Kidney epithelial cell (primary cell): ENCODE data around the gene IL18R1. TPM values are rescaled to one million over a fixed set of nuclear protein-coding genes. Genes with fewer than 3 reads are reported as not detected.

Experiments
- DNase-seq: peaks from one replicate; pipeline ENCODE4 v3.0.0-alpha.2; 2010; ENCODE audit warnings: low read depth
- H3K27me3 ChIP-seq: 2 replicates; pipeline ENCODE4 v1.6.0; 2011; ENCODE audit warnings: low read length; ENCODE audit not compliant: control insufficient read depth, insufficient read depth
- H3K36me3 ChIP-seq: 2 replicates; pipeline ENCODE4 v1.5.1; 2011; ENCODE audit warnings: low read length; ENCODE audit not compliant: control insufficient read depth, insufficient read depth
- H3K4me3 ChIP-seq: 2 replicates; pipeline ENCODE4 v1.5.1; 2011; ENCODE audit warnings: low read depth, mild to moderate bottlenecking, control low read depth, low read length
- CTCF ChIP-seq: IDR thresholded peaks from 2 replicates; pipeline ENCODE4 v1.5.1; 2011; ENCODE audit warnings: mild to moderate bottlenecking, moderate library complexity, low read length, control low read depth, inconsistent platforms; ENCODE audit not compliant: insufficient read depth, poor library complexity, severe bottlenecking
- total RNA-seq: library from RNA; depleted of rRNA; stranded (reverse); fragments of >200 nt; gene quantifications from 2 replicates; pipeline ENCODE4 v1.2.3, GENCODE V29; 2015

IL18R1 gene
- total RNA-seq, 1 donor from 2014 or later, result 5.1 TPM

- Histone ChIP-seq H3K36me3 (no peaks in the 10 kb centered on the region), H3K4me3 (no peak overlapping the region), H3K27me3 (no peaks in the 10 kb centered on the region)
- DNase-seq, result no peak
- no peak for TF ChIP-seq CTCF
These were observed 13.0 kb downstream of the IL18R1 start for GRCh38 chr2:102368461-102369109.

GRCh38 chr2:102369866-102370265 lies 14.3 kb downstream of the IL18R1 start:
- Histone ChIP-seq H3K27me3 (no peaks in the 10 kb centered on the region), H3K4me3 (no peak overlapping the region), H3K36me3 (no peaks in the 10 kb centered on the region)
- no peak for TF ChIP-seq CTCF
- no peak for DNase-seq

- DNase-seq, result no peak
- Histone ChIP-seq H3K4me3 (no peak overlapping the region), H3K36me3 (no peaks in the 10 kb centered on the region), H3K27me3 (no peaks in the 10 kb centered on the region)
- no peak for TF ChIP-seq CTCF
These were observed 20.5 kb downstream of the IL18R1 start for GRCh38 chr2:102376052-102376591.

GRCh38 chr2:102383722-102384121 lies 28.1 kb downstream of the IL18R1 start:
- TF ChIP-seq CTCF, result no peak
- no peak for DNase-seq
- H3K36me3 ChIP-seq, result no peaks in the 10 kb centered on the region
- H3K27me3 ChIP-seq, result no peaks in the 10 kb centered on the region
- H3K4me3 ChIP-seq, result no peak overlapping the region

GRCh38 chr2:102385522-102385921 lies 29.9 kb downstream of the IL18R1 start:
- Histone ChIP-seq H3K27me3 (no peaks in the 10 kb centered on the region), H3K4me3 (no peak overlapping the region), H3K36me3 (no peaks in the 10 kb centered on the region)
- no peak for TF ChIP-seq CTCF
- no peak for DNase-seq

- no peak for TF ChIP-seq CTCF
- H3K4me3 ChIP-seq, result no peak overlapping the region
- DNase-seq, result no peak
- no peaks in the 10 kb centered on the region for H3K36me3 ChIP-seq
- H3K27me3 ChIP-seq, result no peaks in the 10 kb centered on the region
These were observed 30.4 kb downstream of the IL18R1 start for GRCh38 chr2:102386004-102386403.
